Measurements from ENCODE around the gene PDP2. TPM values are rescaled to one million over a fixed set of nuclear protein-coding genes. Genes with fewer than 3 reads are reported as not detected.
A peak's percentile ranks its signal among the peaks of the same experiment; 100 is the strongest.

PDP2 gene
- total RNA-seq, 1 experiment from 2014 or later: 21.5 TPM

DNA sequence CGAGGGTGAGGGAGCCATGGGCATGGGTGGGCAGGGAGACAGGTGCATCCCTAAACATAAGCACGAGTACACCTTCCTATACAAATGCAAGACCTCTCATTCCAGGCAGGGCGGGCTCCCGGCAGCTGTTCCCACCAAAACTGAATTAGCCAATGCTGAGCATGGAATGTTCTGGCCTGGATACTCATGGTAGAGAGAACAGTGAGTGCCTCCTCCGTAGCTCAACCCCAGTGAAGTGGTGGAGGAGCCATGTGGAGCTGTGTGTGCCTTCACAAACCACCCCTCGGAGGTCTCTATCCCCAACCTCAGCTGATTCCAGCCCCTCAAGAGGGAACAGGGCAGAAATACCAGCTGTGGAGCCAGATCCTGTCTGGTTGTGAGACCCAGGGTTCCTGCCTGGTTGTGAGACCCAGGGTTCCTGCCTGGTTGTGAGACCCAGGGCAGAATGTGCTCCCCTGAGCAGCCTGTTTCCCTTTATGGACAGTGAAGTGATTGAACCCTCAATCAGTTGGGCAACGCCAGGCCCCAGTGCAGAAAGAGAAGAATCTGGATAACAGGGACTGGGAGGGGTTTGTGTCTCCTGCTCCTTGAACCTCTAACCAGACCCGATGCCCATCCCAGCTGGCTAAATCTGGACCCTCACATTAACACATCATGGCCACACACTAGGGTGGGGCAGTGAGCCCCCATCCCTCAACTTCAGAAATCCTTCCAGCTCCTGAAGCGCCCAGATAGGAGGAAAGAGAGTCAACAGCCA, 40.8 kb downstream of the PDP2 start:
- Mint-ChIP-seq H3K4me3 (ENCODE audit: unreplicated experiment) (no peak overlapping the region), H3K4me1 (ENCODE audit: insufficient read depth, unreplicated experiment) (peaks cover 18% of the 10 kb centered on the region), H3K27ac (ENCODE audit: low read depth, unreplicated experiment) (no peak overlapping the region), H3K36me3 (ENCODE audit: insufficient read depth, unreplicated experiment) (no peaks in the 10 kb centered on the region), H3K27me3 (ENCODE audit: insufficient read depth, unreplicated experiment) (no peaks in the 10 kb centered on the region), H3K9me3 (ENCODE audit: unreplicated experiment) (no peaks in the 10 kb centered on the region)
- TF ChIP-seq, protein P1, sequence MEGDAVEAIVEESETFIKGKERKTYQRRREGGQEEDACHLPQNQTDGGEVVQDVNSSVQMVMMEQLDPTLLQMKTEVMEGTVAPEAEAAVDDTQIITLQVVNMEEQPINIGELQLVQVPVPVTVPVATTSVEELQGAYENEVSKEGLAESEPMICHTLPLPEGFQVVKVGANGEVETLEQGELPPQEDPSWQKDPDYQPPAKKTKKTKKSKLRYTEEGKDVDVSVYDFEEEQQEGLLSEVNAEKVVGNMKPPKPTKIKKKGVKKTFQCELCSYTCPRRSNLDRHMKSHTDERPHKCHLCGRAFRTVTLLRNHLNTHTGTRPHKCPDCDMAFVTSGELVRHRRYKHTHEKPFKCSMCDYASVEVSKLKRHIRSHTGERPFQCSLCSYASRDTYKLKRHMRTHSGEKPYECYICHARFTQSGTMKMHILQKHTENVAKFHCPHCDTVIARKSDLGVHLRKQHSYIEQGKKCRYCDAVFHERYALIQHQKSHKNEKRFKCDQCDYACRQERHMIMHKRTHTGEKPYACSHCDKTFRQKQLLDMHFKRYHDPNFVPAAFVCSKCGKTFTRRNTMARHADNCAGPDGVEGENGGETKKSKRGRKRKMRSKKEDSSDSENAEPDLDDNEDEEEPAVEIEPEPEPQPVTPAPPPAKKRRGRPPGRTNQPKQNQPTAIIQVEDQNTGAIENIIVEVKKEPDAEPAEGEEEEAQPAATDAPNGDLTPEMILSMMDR (IDR thresholded peaks at IDR 0.05; ENCODE audit: unreplicated experiment): no peak
- POLR2A ChIA-PET: interaction anchor here (1.2 to 2.0 kb wide), 2 partner anchors 11 to 20 kb away, joined by 3 to 11 read pairs; no protein-coding TSS in a partner anchor
- CTCF ChIA-PET: interaction anchor here (0.6 to 4.2 kb wide), 5 partner anchors 7 to 65 kb away, joined by 3 to 25 read pairs (median 8); no protein-coding TSS in a partner anchor
- BruUV-seq (replicated peaks): no TSS peak
- DNase-seq (ENCODE audit: unreplicated experiment): no peak
- intact Hi-C loops (cut with micrococcal nuclease): no loop called here

DNA sequence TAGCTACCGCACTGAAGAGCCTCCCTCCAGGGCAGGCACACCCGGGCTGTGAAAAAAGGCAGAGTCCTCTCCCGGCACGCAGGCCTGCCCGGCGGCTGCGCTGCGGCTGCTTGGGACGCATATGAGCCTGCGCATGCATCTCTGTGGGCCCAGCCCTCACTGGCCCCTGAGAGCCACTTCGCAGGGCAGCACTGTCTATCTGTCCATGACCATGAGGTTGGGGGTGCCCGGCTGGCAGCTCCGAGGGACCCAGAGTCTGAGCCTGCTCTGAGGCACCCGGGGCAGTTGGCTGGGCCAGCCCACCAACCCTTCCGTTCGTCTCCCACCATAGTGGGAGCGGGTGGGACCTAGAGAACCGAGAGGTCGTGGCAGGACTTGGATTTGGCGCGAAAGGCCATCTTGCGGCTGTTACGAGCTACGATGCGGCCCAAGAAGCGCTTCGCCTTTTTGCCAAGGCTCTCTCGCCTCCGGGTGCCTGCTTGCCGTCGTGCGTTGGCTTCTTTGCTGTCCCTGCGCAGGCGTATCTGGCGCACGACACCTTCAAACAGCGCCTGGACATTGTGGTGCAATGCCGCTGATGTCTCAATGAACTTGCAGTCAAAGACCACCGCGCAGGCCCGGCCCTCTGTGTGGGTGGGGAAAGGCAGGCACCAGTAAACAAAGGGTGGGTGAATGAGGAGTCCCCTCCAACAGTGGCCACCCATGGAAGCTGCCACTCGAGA, 41.6 kb downstream of the PDP2 start:
- Mint-ChIP-seq H3K27me3 (ENCODE audit: insufficient read depth, unreplicated experiment) (no peaks in the 10 kb centered on the region), H3K9me3 (ENCODE audit: unreplicated experiment) (no peaks in the 10 kb centered on the region), H3K27ac (ENCODE audit: low read depth, unreplicated experiment) (no peak overlapping the region), H3K36me3 (ENCODE audit: insufficient read depth, unreplicated experiment) (no peaks in the 10 kb centered on the region), H3K4me3 (ENCODE audit: unreplicated experiment) (no peak overlapping the region), H3K4me1 (ENCODE audit: insufficient read depth, unreplicated experiment) (peaks cover 21% of the 10 kb centered on the region)
- CTCF ChIA-PET: interaction anchor here (0.6 to 4.2 kb wide), 3 partner anchors 11 to 27 kb away, joined by 3 to 25 read pairs (median 5); no protein-coding TSS in a partner anchor
- POLR2A ChIA-PET: interaction anchor here (1.2 kb wide), 1 partner anchor 21 kb away, joined by 3 read pairs; no protein-coding TSS in a partner anchor
- intact Hi-C loops (cut with micrococcal nuclease): no loop called here
- BruUV-seq (replicated peaks): no TSS peak
- TF ChIP-seq, protein P1 (IDR thresholded peaks at IDR 0.05; ENCODE audit: unreplicated experiment): no peak
- no peak for DNase-seq (ENCODE audit: unreplicated experiment)

DNA sequence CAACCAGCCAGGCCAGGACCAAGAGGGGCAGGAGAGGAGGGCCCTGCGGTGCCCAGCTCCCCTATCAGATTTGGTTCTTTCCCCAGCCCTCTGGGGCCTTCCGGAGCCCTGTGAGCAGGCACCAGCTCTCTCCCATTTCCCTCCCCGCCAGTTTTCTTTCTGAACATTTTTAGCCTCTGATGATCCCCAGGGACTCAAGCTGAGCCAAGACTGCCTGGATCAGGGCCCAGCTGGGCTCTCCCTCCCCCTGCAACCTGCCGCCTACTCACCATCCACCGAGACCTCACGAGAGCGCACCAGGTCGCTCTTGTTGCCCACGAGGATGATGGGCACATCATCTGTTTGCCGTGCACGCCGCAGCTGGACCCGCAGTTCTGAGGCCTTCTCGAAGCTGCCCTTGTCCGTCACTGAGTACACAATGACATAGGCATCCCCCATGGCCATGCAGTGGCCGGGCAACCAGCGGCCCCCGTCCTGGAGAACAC, 43.0 kb downstream of the PDP2 start:
- no peaks in the 10 kb centered on the region for H3K9me3 Mint-ChIP-seq (ENCODE audit: unreplicated experiment)
- TF ChIP-seq, protein P1 (IDR thresholded peaks at IDR 0.05; ENCODE audit: unreplicated experiment): no peak
- H3K4me1 Mint-ChIP-seq (ENCODE audit: insufficient read depth, unreplicated experiment): peaks cover 33% of the 10 kb centered on the region
- intact Hi-C loops (cut with micrococcal nuclease): no loop called here
- H3K36me3 Mint-ChIP-seq (ENCODE audit: insufficient read depth, unreplicated experiment): peaks cover 8% of the 10 kb centered on the region
- CTCF ChIA-PET: interaction anchor here (0.5 to 2.2 kb wide), 3 partner anchors 29 to 190 kb away, joined by 3 to 8 read pairs (median 3); no protein-coding TSS in a partner anchor
- no peak overlapping the region for H3K4me3 Mint-ChIP-seq (ENCODE audit: unreplicated experiment)
- H3K27me3 Mint-ChIP-seq (ENCODE audit: insufficient read depth, unreplicated experiment): no peaks in the 10 kb centered on the region
- BruUV-seq (replicated peaks): no TSS peak
- H3K27ac Mint-ChIP-seq (ENCODE audit: low read depth, unreplicated experiment): no peak overlapping the region
- POLR2A ChIA-PET: interaction anchor here (0.6 kb wide), 1 partner anchor 20 kb away, joined by 3 read pairs; no protein-coding TSS in a partner anchor
- DNase-seq (ENCODE audit: unreplicated experiment): peak; percentile 38

DNA sequence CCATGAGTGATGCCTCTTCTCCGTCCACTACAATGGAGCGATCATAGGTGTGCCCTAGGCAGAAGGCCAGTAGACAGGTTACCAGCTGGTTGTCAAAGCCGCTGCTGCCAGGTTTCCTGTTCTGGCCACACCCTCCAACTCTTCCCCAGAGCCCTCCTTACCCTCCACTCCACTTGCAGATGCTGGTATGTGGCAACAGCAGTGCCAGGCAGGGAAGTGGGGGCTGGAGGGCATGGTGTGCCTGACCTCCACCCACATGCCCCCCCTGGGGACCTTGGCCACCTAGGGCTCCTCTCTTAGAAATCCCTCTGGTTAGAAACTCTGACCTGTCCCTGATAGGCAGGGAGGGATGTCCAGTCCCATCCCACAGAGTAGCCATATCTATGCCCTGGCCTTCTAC, 43.6 kb downstream of the PDP2 start:
- CTCF ChIA-PET: interaction anchor here (0.5 to 2.2 kb wide), 3 partner anchors 29 to 189 kb away, joined by 3 to 8 read pairs (median 3); no protein-coding TSS in a partner anchor
- Mint-ChIP-seq H3K27me3 (ENCODE audit: insufficient read depth, unreplicated experiment) (no peaks in the 10 kb centered on the region), H3K36me3 (ENCODE audit: insufficient read depth, unreplicated experiment) (peaks cover 8% of the 10 kb centered on the region), H3K9me3 (ENCODE audit: unreplicated experiment) (no peaks in the 10 kb centered on the region), H3K4me1 (ENCODE audit: insufficient read depth, unreplicated experiment) (peaks cover 39% of the 10 kb centered on the region), H3K27ac (ENCODE audit: low read depth, unreplicated experiment) (peak overlapping the region; percentile 35), H3K4me3 (ENCODE audit: unreplicated experiment) (no peak overlapping the region)
- no TSS peak for BruUV-seq (replicated peaks)
- intact Hi-C loops (cut with micrococcal nuclease): no loop called here
- peak; percentile 41 for DNase-seq (ENCODE audit: unreplicated experiment)
- POLR2A ChIA-PET: interaction anchor here (0.6 to 1.0 kb wide), 2 partner anchors 21 to 29 kb away, joined by 3 read pairs; no protein-coding TSS in a partner anchor
- TF ChIP-seq, protein P1 (IDR thresholded peaks at IDR 0.05; ENCODE audit: unreplicated experiment): no peak

Data from MCF 10A (cell line).